ENCODE measurements around the gene MAML2.

MAML2 gene

DNA sequence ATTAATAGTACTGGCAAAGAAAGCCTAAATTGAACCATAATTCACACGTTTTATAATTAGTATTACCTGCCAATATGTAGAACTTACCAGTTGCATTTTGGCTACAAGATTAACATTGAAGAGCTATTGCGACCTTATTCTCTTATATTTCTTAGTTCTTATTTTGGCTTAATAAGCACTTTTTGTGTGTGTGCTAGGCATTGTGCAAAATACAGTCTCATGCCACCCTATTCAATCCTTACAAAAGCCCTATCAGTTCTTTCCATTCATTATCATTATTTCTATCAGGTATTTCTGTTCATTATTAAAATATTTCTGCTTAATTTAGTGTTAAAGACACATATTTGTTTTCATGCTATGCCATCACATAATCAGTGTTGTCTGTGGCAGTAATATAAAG, 41.2 kb downstream of the MAML2 start:
- no peaks in the 10 kb centered on the region for H3K4me1 ChIP-seq (ENCODE audit: control insufficient read depth in 1 of 2, insufficient read depth in 1 of 2, low read depth in 1 of 2, low read length in 1 of 2)
- H3K27ac ChIP-seq: no peak overlapping the region
- H3K9me3 ChIP-seq: no peaks in the 10 kb centered on the region
- no peaks in the 10 kb centered on the region for H3K36me3 ChIP-seq
- H3K27me3 ChIP-seq: no peaks in the 10 kb centered on the region
- no peak overlapping the region for H3K4me3 ChIP-seq (ENCODE audit: low read depth in 1 of 2, low read length in 1 of 2)
- TF ChIP-seq, protein P1, sequence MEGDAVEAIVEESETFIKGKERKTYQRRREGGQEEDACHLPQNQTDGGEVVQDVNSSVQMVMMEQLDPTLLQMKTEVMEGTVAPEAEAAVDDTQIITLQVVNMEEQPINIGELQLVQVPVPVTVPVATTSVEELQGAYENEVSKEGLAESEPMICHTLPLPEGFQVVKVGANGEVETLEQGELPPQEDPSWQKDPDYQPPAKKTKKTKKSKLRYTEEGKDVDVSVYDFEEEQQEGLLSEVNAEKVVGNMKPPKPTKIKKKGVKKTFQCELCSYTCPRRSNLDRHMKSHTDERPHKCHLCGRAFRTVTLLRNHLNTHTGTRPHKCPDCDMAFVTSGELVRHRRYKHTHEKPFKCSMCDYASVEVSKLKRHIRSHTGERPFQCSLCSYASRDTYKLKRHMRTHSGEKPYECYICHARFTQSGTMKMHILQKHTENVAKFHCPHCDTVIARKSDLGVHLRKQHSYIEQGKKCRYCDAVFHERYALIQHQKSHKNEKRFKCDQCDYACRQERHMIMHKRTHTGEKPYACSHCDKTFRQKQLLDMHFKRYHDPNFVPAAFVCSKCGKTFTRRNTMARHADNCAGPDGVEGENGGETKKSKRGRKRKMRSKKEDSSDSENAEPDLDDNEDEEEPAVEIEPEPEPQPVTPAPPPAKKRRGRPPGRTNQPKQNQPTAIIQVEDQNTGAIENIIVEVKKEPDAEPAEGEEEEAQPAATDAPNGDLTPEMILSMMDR (IDR thresholded peaks at IDR 0.05): no peak

DNA sequence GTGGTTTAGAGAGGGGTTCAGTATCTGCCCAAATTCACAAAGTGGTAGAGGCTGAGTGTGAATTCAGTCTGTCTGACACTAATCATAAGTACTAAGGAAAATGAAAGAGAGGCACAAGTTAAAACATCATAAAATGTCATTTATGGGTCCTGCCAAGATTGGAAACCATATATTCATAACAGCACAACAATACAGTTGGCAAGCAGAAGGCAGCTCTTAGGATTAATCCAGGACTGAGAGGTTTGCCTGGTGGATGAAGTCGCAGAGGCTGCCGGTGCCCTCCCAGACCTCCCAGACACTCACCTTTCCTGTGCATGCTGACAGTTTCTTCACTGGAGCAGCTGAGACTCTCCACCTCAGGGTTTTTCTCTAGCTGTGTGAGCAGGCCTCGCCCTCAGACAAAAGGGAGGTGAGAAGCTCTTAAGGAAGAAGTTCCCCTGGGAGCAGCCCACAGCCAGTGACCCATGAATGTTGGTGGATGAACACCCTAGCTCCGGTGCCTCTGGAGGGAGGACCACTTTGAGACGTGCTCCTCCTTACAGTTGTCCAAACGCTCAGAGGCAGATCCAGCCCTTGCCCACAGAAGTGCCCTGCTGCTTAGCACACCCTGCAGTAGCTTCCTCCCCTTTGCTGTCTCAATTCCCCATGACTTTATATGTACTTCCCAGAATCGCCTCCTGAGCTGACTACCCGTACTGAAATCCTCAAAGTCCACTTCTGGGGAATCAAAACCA, 43.7 kb downstream of the MAML2 start:
- Histone ChIP-seq H3K4me3 (ENCODE audit: low read depth in 1 of 2, low read length in 1 of 2) (no peak overlapping the region), H3K27ac (peak overlapping the region; percentile 15), H3K27me3 (no peaks in the 10 kb centered on the region), H3K4me1 (ENCODE audit: control insufficient read depth in 1 of 2, insufficient read depth in 1 of 2, low read depth in 1 of 2, low read length in 1 of 2) (no peaks in the 10 kb centered on the region), H3K36me3 (no peaks in the 10 kb centered on the region), H3K9me3 (no peaks in the 10 kb centered on the region)
- TF ChIP-seq, protein P1 (IDR thresholded peaks at IDR 0.05): no peak

- H3K9me3 ChIP-seq: no peaks in the 10 kb centered on the region
- H3K4me1 ChIP-seq (ENCODE audit: control insufficient read depth in 1 of 2, insufficient read depth in 1 of 2, low read depth in 1 of 2, low read length in 1 of 2): no peaks in the 10 kb centered on the region
- H3K36me3 ChIP-seq: no peaks in the 10 kb centered on the region
- no peak overlapping the region for H3K27ac ChIP-seq
- TF ChIP-seq, protein P1 (IDR thresholded peaks at IDR 0.05): no peak
- H3K27me3 ChIP-seq: no peaks in the 10 kb centered on the region
- H3K4me3 ChIP-seq (ENCODE audit: low read depth in 1 of 2, low read length in 1 of 2): no peak overlapping the region
Observed at GRCh38 chr11:96295369-96295768, 47.6 kb downstream of the MAML2 start.

GRCh38 chr11:96294289-96294688, 48.7 kb downstream of the MAML2 start:
- no peak overlapping the region for H3K4me3 ChIP-seq (ENCODE audit: low read depth in 1 of 2, low read length in 1 of 2)
- TF ChIP-seq, protein P1 (IDR thresholded peaks at IDR 0.05): no peak
- H3K36me3 ChIP-seq: no peaks in the 10 kb centered on the region
- no peaks in the 10 kb centered on the region for H3K4me1 ChIP-seq (ENCODE audit: control insufficient read depth in 1 of 2, insufficient read depth in 1 of 2, low read depth in 1 of 2, low read length in 1 of 2)
- no peak overlapping the region for H3K27ac ChIP-seq
- no peaks in the 10 kb centered on the region for H3K9me3 ChIP-seq
- no peaks in the 10 kb centered on the region for H3K27me3 ChIP-seq

DNA sequence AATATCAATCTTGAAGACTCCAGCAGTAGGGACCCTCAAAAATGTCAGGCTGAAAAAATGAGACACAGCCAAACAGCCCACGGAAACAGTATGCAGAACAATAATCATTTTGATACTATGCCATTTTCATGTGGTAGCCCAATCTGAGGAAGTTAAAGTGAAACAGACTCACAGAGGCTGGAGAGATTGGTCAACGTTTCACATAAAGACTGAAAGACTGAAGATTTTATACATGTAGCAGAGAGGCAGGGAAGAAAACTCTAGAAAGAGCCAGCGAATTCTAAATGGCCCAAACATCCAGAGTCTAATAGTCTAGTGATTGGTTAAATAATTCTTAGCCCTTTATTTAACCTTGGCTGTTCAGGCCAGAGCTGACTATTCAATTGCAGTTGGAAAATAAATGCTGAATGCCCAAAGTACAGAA, 49.4 kb downstream of the MAML2 start:
- H3K27ac ChIP-seq: no peak overlapping the region
- TF ChIP-seq, protein P1 (IDR thresholded peaks at IDR 0.05): no peak
- H3K27me3 ChIP-seq: no peaks in the 10 kb centered on the region
- no peaks in the 10 kb centered on the region for H3K9me3 ChIP-seq
- H3K4me3 ChIP-seq (ENCODE audit: low read depth in 1 of 2, low read length in 1 of 2): no peak overlapping the region
- H3K36me3 ChIP-seq: no peaks in the 10 kb centered on the region
- no peaks in the 10 kb centered on the region for H3K4me1 ChIP-seq (ENCODE audit: control insufficient read depth in 1 of 2, insufficient read depth in 1 of 2, low read depth in 1 of 2, low read length in 1 of 2)
